Measurements from ENCODE around the gene RAB21. TPM values are rescaled to one million over a fixed set of nuclear protein-coding genes. Genes with fewer than 3 reads are reported as not detected.

RAB21 gene
- total RNA-seq, 2 donors from 2014 or later, result 20.8 to 23.7 TPM

DNA sequence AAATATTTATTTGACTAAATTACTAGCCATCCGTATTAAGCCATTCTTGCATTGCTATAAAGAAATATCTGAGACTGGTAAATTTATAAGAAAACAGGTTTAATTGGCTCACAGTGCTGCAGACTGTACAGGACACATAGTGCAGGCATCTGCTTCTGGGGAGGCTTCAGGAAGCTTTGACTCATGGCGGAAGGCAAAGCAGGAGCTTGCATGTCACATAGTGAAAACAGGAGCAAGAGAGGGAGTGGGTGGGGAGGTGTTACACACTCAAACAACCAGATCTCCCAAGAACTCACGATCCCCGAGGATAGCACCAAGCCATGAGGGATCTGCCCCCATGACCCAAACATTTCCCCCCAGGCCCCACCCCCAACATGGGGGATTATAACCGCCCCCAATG is 26.7 kb upstream of the RAB21 start:
- Histone ChIP-seq H3K4me3 (no peak overlapping the region), H3K4me1 (replicated peaks) (no peaks in the 10 kb centered on the region), H3K9me3 (no peaks in the 10 kb centered on the region), H3K27ac (no peak overlapping the region), H3K27me3 (replicated peaks; ENCODE audit: insufficient read depth) (no peaks in the 10 kb centered on the region), H3K36me3 (no peaks in the 10 kb centered on the region)
- TF ChIP-seq, protein P1, sequence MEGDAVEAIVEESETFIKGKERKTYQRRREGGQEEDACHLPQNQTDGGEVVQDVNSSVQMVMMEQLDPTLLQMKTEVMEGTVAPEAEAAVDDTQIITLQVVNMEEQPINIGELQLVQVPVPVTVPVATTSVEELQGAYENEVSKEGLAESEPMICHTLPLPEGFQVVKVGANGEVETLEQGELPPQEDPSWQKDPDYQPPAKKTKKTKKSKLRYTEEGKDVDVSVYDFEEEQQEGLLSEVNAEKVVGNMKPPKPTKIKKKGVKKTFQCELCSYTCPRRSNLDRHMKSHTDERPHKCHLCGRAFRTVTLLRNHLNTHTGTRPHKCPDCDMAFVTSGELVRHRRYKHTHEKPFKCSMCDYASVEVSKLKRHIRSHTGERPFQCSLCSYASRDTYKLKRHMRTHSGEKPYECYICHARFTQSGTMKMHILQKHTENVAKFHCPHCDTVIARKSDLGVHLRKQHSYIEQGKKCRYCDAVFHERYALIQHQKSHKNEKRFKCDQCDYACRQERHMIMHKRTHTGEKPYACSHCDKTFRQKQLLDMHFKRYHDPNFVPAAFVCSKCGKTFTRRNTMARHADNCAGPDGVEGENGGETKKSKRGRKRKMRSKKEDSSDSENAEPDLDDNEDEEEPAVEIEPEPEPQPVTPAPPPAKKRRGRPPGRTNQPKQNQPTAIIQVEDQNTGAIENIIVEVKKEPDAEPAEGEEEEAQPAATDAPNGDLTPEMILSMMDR (IDR thresholded peaks at IDR 0.05), result no peak
- TF ChIP-seq POLR2AphosphoS5 (IDR thresholded peaks at IDR 0.05) (no peak), POLR2A (IDR thresholded peaks at IDR 0.05) (no peak)
- 82% methylated on average over 5 of the region's 5 CpGs for WGBS
- DNase-seq (ENCODE audit: low spot score), result no peak
- intact Hi-C loops (cut with DNase I), result no loop called here

GRCh38 chr12:71730936-71731335 is 23.7 kb upstream of the RAB21 start:
- WGBS, result 83% methylated on average over 7 of the region's 7 CpGs
- Histone ChIP-seq H3K27ac (no peak overlapping the region), H3K4me1 (replicated peaks) (no peaks in the 10 kb centered on the region), H3K4me3 (no peak overlapping the region), H3K36me3 (no peaks in the 10 kb centered on the region), H3K27me3 (replicated peaks; ENCODE audit: insufficient read depth) (no peaks in the 10 kb centered on the region), H3K9me3 (no peaks in the 10 kb centered on the region)
- intact Hi-C loops (cut with DNase I), result no loop called here
- no peak for DNase-seq (ENCODE audit: low spot score)
- no peak for TF ChIP-seq POLR2A (IDR thresholded peaks at IDR 0.05)
- TF ChIP-seq POLR2AphosphoS5 (IDR thresholded peaks at IDR 0.05), result no peak
- TF ChIP-seq, protein P1 (IDR thresholded peaks at IDR 0.05), result no peak

- Histone ChIP-seq H3K27me3 (replicated peaks; ENCODE audit: insufficient read depth) (no peaks in the 10 kb centered on the region), H3K27ac (no peak overlapping the region), H3K9me3 (no peaks in the 10 kb centered on the region), H3K4me1 (replicated peaks) (no peaks in the 10 kb centered on the region), H3K36me3 (no peaks in the 10 kb centered on the region), H3K4me3 (no peak overlapping the region)
- no peak for DNase-seq (ENCODE audit: low spot score)
- TF ChIP-seq POLR2A (IDR thresholded peaks at IDR 0.05), result no peak
- no peak for TF ChIP-seq POLR2AphosphoS5 (IDR thresholded peaks at IDR 0.05)
- TF ChIP-seq, protein P1 (IDR thresholded peaks at IDR 0.05), result no peak
- intact Hi-C loops (cut with DNase I), result no loop called here
- 81% methylated on average over 21 of the region's 21 CpGs for WGBS
Measured at GRCh38 chr12:71731439-71732356, 23.0 kb upstream of the RAB21 start.

GRCh38 chr12:71732357-71732712 is 22.3 kb upstream of the RAB21 start:
- Histone ChIP-seq H3K9me3 (no peaks in the 10 kb centered on the region), H3K36me3 (no peaks in the 10 kb centered on the region), H3K4me1 (replicated peaks) (no peaks in the 10 kb centered on the region), H3K4me3 (no peak overlapping the region), H3K27me3 (replicated peaks; ENCODE audit: insufficient read depth) (no peaks in the 10 kb centered on the region), H3K27ac (no peak overlapping the region)
- intact Hi-C loops (cut with DNase I), result no loop called here
- TF ChIP-seq POLR2A (IDR thresholded peaks at IDR 0.05) (no peak), POLR2AphosphoS5 (IDR thresholded peaks at IDR 0.05) (no peak)
- TF ChIP-seq, protein P1 (IDR thresholded peaks at IDR 0.05), result no peak
- no peak for DNase-seq (ENCODE audit: low spot score)
- WGBS, result 89% methylated on average over 3 of the region's 3 CpGs

DNA sequence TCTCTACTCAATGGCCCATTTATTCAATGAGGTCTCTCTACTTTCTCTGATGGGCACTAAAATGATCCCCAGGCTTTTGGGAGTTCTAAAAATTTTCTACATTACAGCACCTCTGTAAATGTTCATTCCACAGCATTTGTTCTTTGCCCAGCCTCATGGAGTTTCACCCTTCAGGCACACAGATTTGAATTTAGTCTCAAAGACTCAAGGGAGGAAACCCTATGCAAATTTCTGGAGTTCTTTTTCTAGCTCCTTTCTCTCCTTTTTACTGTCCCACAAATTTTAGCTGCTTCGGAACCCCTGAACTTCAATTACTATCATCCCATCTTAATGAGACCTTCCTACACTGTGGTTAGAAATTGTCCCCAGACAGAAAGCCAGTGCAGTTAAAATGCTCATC is 17.5 kb upstream of the RAB21 start:
- Histone ChIP-seq H3K27me3 (replicated peaks; ENCODE audit: insufficient read depth) (no peaks in the 10 kb centered on the region), H3K27ac (no peak overlapping the region), H3K4me1 (replicated peaks) (no peaks in the 10 kb centered on the region), H3K36me3 (no peaks in the 10 kb centered on the region), H3K9me3 (no peaks in the 10 kb centered on the region), H3K4me3 (no peak overlapping the region)
- no peak for DNase-seq (ENCODE audit: low spot score)
- WGBS, result 89% methylated on average over 1 of the region's 1 CpG
- intact Hi-C loops (cut with DNase I), result no loop called here
- TF ChIP-seq POLR2A (IDR thresholded peaks at IDR 0.05) (no peak), POLR2AphosphoS5 (IDR thresholded peaks at IDR 0.05) (no peak)
- TF ChIP-seq, protein P1 (IDR thresholded peaks at IDR 0.05), result no peak
